Endodermal cell (in vitro differentiated cells): ENCODE data around the gene NOG. TPM values are rescaled to one million over a fixed set of nuclear protein-coding genes. Genes with fewer than 3 reads are reported as not detected.
A peak's percentile ranks its signal among the peaks of the same experiment; 100 is the strongest.

Experiments
- DNase-seq: peaks from one replicate; pipeline ENCODE4 v3.0.0-alpha.2; 2017
- H3K27ac ChIP-seq: 2 replicates; pipeline ENCODE4 v1.5.1; 2013; ENCODE audit warnings: mild to moderate bottlenecking, low read depth, low read length, moderate library complexity
- H3K27me3 ChIP-seq: 2 replicates; pipeline ENCODE4 v1.6.1; 2013; ENCODE audit warnings: mild to moderate bottlenecking, low read length, moderate library complexity; ENCODE audit not compliant: insufficient read depth, control insufficient read depth, poor library complexity, severe bottlenecking
- H3K36me3 ChIP-seq: 2 replicates; pipeline ENCODE4 v1.7.0; 2013; ENCODE audit warnings: mild to moderate bottlenecking, low read length, moderate library complexity; ENCODE audit not compliant: control insufficient read depth, insufficient read depth
- H3K4me1 ChIP-seq: one replicate; pipeline ENCODE4 v1.7.0; 2013; ENCODE audit warnings: low read length; ENCODE audit not compliant: control insufficient read depth, insufficient read depth
- H3K4me3 ChIP-seq: 2 replicates; pipeline ENCODE4 v1.5.1; 2013; ENCODE audit warnings: mild to moderate bottlenecking, low read length, moderate library complexity
- H3K9ac ChIP-seq: 2 replicates; pipeline ENCODE4 v1.6.1; 2013; ENCODE audit warnings: mild to moderate bottlenecking, low read length, moderate library complexity; ENCODE audit not compliant: poor library complexity, severe bottlenecking; ENCODE audit errors: extremely low read depth
- H3K9me3 ChIP-seq: 2 replicates; pipeline ENCODE4 v1.6.1; 2013; ENCODE audit warnings: mild to moderate bottlenecking, low read length, moderate library complexity; ENCODE audit not compliant: control insufficient read depth
- H3K27ac Mint-ChIP-seq: 2 replicates; pipeline ENCODE4 v1.8.0; 2020; ENCODE audit warnings: mixed read lengths
- H3K27me3 Mint-ChIP-seq: 2 replicates; pipeline ENCODE4 v1.8.0; 2021; ENCODE audit warnings: mild to moderate bottlenecking, mixed read lengths; ENCODE audit not compliant: insufficient read depth
- H3K36me3 Mint-ChIP-seq: 2 replicates; pipeline ENCODE4 v1.8.0; 2020; ENCODE audit warnings: low read depth, mixed read lengths
- H3K4me1 Mint-ChIP-seq: 2 replicates; pipeline ENCODE4 v1.8.0; 2020; ENCODE audit warnings: mixed read lengths
- H3K4me3 Mint-ChIP-seq: 2 replicates; pipeline ENCODE4 v1.8.0; 2020; ENCODE audit warnings: mild to moderate bottlenecking, moderate library complexity, mixed read lengths
- H3K9me3 Mint-ChIP-seq: 2 replicates; pipeline ENCODE4 v1.8.0; 2020; ENCODE audit warnings: mild to moderate bottlenecking, mixed read lengths
- CTCF ChIP-seq: fragments of 200-600 bp; sonication (generic); conservative IDR thresholded peaks from 2 replicates; pipeline ENCODE4 v1.5.0; 2021; ENCODE audit warnings: antibody characterized with exemption, mild to moderate bottlenecking
- WGBS, 2 experiments: methylation state at CpG; one replicate each; pipeline versions ENCODE4 v1.1.5 to v1.1.7; 2013; ENCODE audit warnings: missing lambda C conversion rate in 2 of 2, mixed read lengths in 1 of 2; ENCODE audit not compliant: insufficient coverage in 1 of 2, insufficient read length in 1 of 2; 5-methylcytosine and 5-hydroxymethylcytosine counted together
- total RNA-seq, 2 donors: library from RNA; stranded (reverse); fragmentation: NEBNext Ultra II Directional in 1 of 2; extraction: Animal tissue kit (Norgen Biotek cat#: 25700) in 1 of 2; gene quantifications; 2 replicates in 1 of 2; 3 replicates in 1 of 2; pipeline ENCODE4 v1.2.1, GENCODE V29; 2021

NOG gene
- total RNA-seq, 2 donors from 2014 or later = 2.0 to 6.7 TPM

- WGBS, 2 experiments = 79 to 83% methylated on average over 6 to 7 of the region's 7 CpGs
- Histone ChIP-seq H3K4me3 (no peak overlapping the region), H3K9me3 (no peaks in the 10 kb centered on the region), H3K4me1 (no peaks in the 10 kb centered on the region), H3K27me3 (peaks cover 2% of the 10 kb centered on the region), H3K36me3 (no peaks in the 10 kb centered on the region), H3K27ac (no peak overlapping the region), H3K9ac (no peak overlapping the region)
- Mint-ChIP-seq H3K27me3 (peaks cover 8% of the 10 kb centered on the region), H3K27ac (no peak overlapping the region), H3K9me3 (peaks cover 2% of the 10 kb centered on the region), H3K4me1 (peaks cover 10% of the 10 kb centered on the region), H3K4me3 (no peak overlapping the region), H3K36me3 (no peaks in the 10 kb centered on the region)
- TF ChIP-seq CTCF = no peak
- DNase-seq = no peak
These were observed 9.7 kb upstream of the NOG start for GRCh38 chr17:56583772-56584171.

- Histone ChIP-seq H3K27ac (no peak overlapping the region), H3K36me3 (no peaks in the 10 kb centered on the region), H3K4me3 (no peak overlapping the region), H3K9me3 (no peaks in the 10 kb centered on the region), H3K9ac (no peak overlapping the region), H3K4me1 (no peaks in the 10 kb centered on the region), H3K27me3 (peaks cover 37% of the 10 kb centered on the region)
- H3K9me3 Mint-ChIP-seq = peaks cover 2% of the 10 kb centered on the region
- peaks cover 10% of the 10 kb centered on the region for H3K4me1 Mint-ChIP-seq
- no peak for DNase-seq
- TF ChIP-seq CTCF = no peak
- no peak overlapping the region for H3K27ac Mint-ChIP-seq
- WGBS, 2 experiments = 87 to 89% methylated on average over 3 to 4 of the region's 5 CpGs
- no peaks in the 10 kb centered on the region for H3K36me3 Mint-ChIP-seq
- H3K4me3 Mint-ChIP-seq = no peak overlapping the region
- peaks cover 40% of the 10 kb centered on the region for H3K27me3 Mint-ChIP-seq
These were observed 6.2 kb upstream of the NOG start for GRCh38 chr17:56587298-56587697.

GRCh38 chr17:56592487-56593085, 913 bp upstream of the NOG start:
- no peak overlapping the region for H3K9ac ChIP-seq
- peaks cover 69% of the 10 kb centered on the region for H3K27me3 Mint-ChIP-seq
- H3K27ac Mint-ChIP-seq = no peak overlapping the region

More at GRCh38 chr17:56592487-56593085, 913 bp upstream of the NOG start:
- whole genome bisulfite sequencing, 2 experiments = 1 to 2% methylated on average over 18 to 44 of the region's 44 CpGs
- peak overlapping the region; percentile 64 for H3K4me3 Mint-ChIP-seq
- H3K9me3 Mint-ChIP-seq = no peaks in the 10 kb centered on the region
- peak overlapping the region; percentile 84 for H3K4me3 ChIP-seq
- no peaks in the 10 kb centered on the region for H3K36me3 Mint-ChIP-seq
- peaks cover 58% of the 10 kb centered on the region for H3K27me3 ChIP-seq
- H3K36me3 ChIP-seq = no peaks in the 10 kb centered on the region
- TF ChIP-seq CTCF = peak; percentile 99
- H3K27ac ChIP-seq = peak overlapping the region; percentile 53
- H3K9me3 ChIP-seq = no peaks in the 10 kb centered on the region
- DNase-seq = peak; percentile 92
- no peaks in the 10 kb centered on the region for H3K4me1 ChIP-seq
- H3K4me1 Mint-ChIP-seq = peaks cover 6% of the 10 kb centered on the region
